HG03469 (cell line): Measurements from ENCODE around the gene KCTD2.

Experiments
- ATAC-seq: cut with Tn5 transposase; IDR thresholded peaks from one replicate; pipeline ENCODE4 v1.9.1; 2021; ENCODE audit warnings: mild to moderate bottlenecking, moderate library complexity, moderate number of reproducible peaks; ENCODE audit not compliant: unreplicated experiment

Gene KCTD2

GRCh38 chr17:75075597-75076336 is 28.7 kb downstream of the KCTD2 start:
- no peak for ATAC-seq

- no peak for ATAC-seq
These were observed 30.1 kb downstream of the KCTD2 start for GRCh38 chr17:75077072-75077495.

- ATAC-seq: no peak
These were observed 30.7 kb downstream of the KCTD2 start for GRCh38 chr17:75077496-75078283.

GRCh38 chr17:75078284-75079022 is 31.4 kb downstream of the KCTD2 start:
- no peak for ATAC-seq

- no peak for ATAC-seq
These were observed 32.0 kb downstream of the KCTD2 start for GRCh38 chr17:75079023-75079373.

- ATAC-seq: no peak
These were observed 34.9 kb downstream of the KCTD2 start for GRCh38 chr17:75081611-75082540.

- ATAC-seq: no peak
These were observed 35.7 kb downstream of the KCTD2 start for GRCh38 chr17:75082683-75083082.

- ATAC-seq: no peak
These were observed 37.1 kb downstream of the KCTD2 start for GRCh38 chr17:75084039-75084660.

GRCh38 chr17:75086496-75087181 is 39.6 kb downstream of the KCTD2 start:
- no peak for ATAC-seq

GRCh38 chr17:75087182-75087557 is 40.1 kb downstream of the KCTD2 start:
- ATAC-seq: no peak

GRCh38 chr17:75087558-75088453 is 40.8 kb downstream of the KCTD2 start, which contains the start of gene SLC16A5:
Gene SLC16A5, plus strand, starts transcription at chr17:75087954. Its CDS starts 5,683 bp downstream, at chr17:75093637.
- ATAC-seq: no peak

- no peak for ATAC-seq
These were observed 41.7 kb downstream of the KCTD2 start for GRCh38 chr17:75088465-75089417.

GRCh38 chr17:75090871-75091854 is 44.1 kb downstream of the KCTD2 start:
- ATAC-seq: no peak

GRCh38 chr17:75091855-75092327 is 44.9 kb downstream of the KCTD2 start:
- no peak for ATAC-seq

GRCh38 chr17:75093548-75094158 is 46.6 kb downstream of the KCTD2 start:
- no peak for ATAC-seq
